IMR-90 (cell line): ENCODE results near the gene CRYBG2. TPM values are rescaled to one million over a fixed set of nuclear protein-coding genes. Genes with fewer than 3 reads are reported as not detected.

Experiments used
- ATAC-seq: fragments of 200-7000 bp; cut with Tn5 transposase; 2 replicates; pipeline ENCODE4 v1.9.1; 2020; ENCODE audit warnings: low read depth, mild to moderate bottlenecking, moderate library complexity
- BruUV-seq: library from RNA; stranded (reverse); fragments of 400-500 nt; replicated peaks from 2 replicates; lab custom pipeline; 2021; lab: Mats Ljungman, UMichigan
- CTCF ChIA-PET: fragments of 300-600 bp; formaldehyde crosslinking; extraction: SDS; loops from one replicate; lab custom pipeline; 2021; ENCODE audit warnings: antibody characterized with exemption; lab: Yijun Ruan, JAX
- POLR2A ChIA-PET: fragments of 300-600 bp; sonication (Branson Sonifier 250); formaldehyde crosslinking; loops from one replicate; lab custom pipeline; 2022; ENCODE audit warnings: antibody characterized with exemption; ENCODE audit not compliant: unreplicated experiment; lab: Charles Lee
- DNase-seq: peaks from one replicate; pipeline ENCODE4 v3.0.0; 2013
- H2AFZ ChIP-seq: replicated peaks from 2 replicates; pipeline ENCODE3; 2013; ENCODE audit warnings: low read length, mild to moderate bottlenecking; ENCODE audit not compliant: poor library complexity
- H2AK5ac ChIP-seq: 2 replicates; pipeline ENCODE4 v1.6.1; 2013; ENCODE audit warnings: low read depth, low read length, inconsistent platforms
- H2AK9ac ChIP-seq: replicated peaks from 2 replicates; pipeline ENCODE3; 2013; ENCODE audit warnings: mild to moderate bottlenecking, low read depth, low read length, moderate library complexity; ENCODE audit not compliant: poor library complexity
- H2BK120ac ChIP-seq: 2 replicates; pipeline ENCODE4 v1.6.1; 2013; ENCODE audit warnings: low read depth, low read length, inconsistent platforms
- H2BK15ac ChIP-seq: 3 replicates; pipeline ENCODE4 v1.6.1; 2013; ENCODE audit warnings: low read depth, low read length, inconsistent platforms
- H2BK20ac ChIP-seq: 2 replicates; pipeline ENCODE4 v1.6.1; 2013; ENCODE audit warnings: low read depth, mild to moderate bottlenecking, inconsistent platforms, low read length, moderate library complexity
- H2BK5ac ChIP-seq: 2 replicates; pipeline ENCODE4 v1.6.1; 2013; ENCODE audit warnings: mild to moderate bottlenecking, low read depth, low read length, inconsistent platforms; ENCODE audit not compliant: poor library complexity, severe bottlenecking
- H3K14ac ChIP-seq: replicated peaks from 2 replicates; pipeline ENCODE4 v1.6.1; 2013; ENCODE audit warnings: low read depth, low read length, inconsistent platforms
- H3K18ac ChIP-seq: 2 replicates; pipeline ENCODE4 v1.6.1; 2013; ENCODE audit warnings: low read depth, low read length, control low read depth
- H3K23ac ChIP-seq: 2 replicates; pipeline ENCODE4 v1.6.1; 2013; ENCODE audit warnings: low read depth, low read length, inconsistent platforms
- H3K27ac ChIP-seq: 2 replicates; pipeline ENCODE4 v1.5.1; 2013; ENCODE audit warnings: mild to moderate bottlenecking, control low read depth, low read length; ENCODE audit not compliant: insufficient read depth
- H3K27me3 ChIP-seq: 2 replicates; pipeline ENCODE4 v1.6.1; 2013; ENCODE audit warnings: low read length; ENCODE audit not compliant: control insufficient read depth, insufficient read depth
- H3K36me3 ChIP-seq: 2 replicates; pipeline ENCODE4 v1.6.1; 2013; ENCODE audit warnings: low read length, mixed read lengths; ENCODE audit not compliant: control insufficient read depth, insufficient read depth
- H3K4ac ChIP-seq: 2 replicates; pipeline ENCODE4 v1.6.1; 2013; ENCODE audit warnings: low read depth, low read length, inconsistent platforms
- H3K4me1 ChIP-seq: 2 replicates; pipeline ENCODE4 v1.6.1; 2013; ENCODE audit warnings: low read length, mixed read lengths; ENCODE audit not compliant: control insufficient read depth, insufficient read depth
- H3K4me2 ChIP-seq: 2 replicates; pipeline ENCODE4 v1.6.1; 2013; ENCODE audit warnings: low read depth, mild to moderate bottlenecking, control low read depth, low read length, moderate library complexity
- H3K4me3 ChIP-seq: 2 replicates; pipeline ENCODE4 v1.5.1; 2013; ENCODE audit warnings: low read depth, mild to moderate bottlenecking, control low read depth, low read length, moderate library complexity; ENCODE audit not compliant: insufficient read depth
- H3K56ac ChIP-seq: 2 replicates; pipeline ENCODE4 v1.6.1; 2013; ENCODE audit warnings: low read length, inconsistent platforms; ENCODE audit not compliant: insufficient read depth; ENCODE audit errors: extremely low read depth
- H3K79me1 ChIP-seq, 2 experiments: 2 replicates each; pipeline ENCODE4 v1.6.1; 2013; ENCODE audit warnings: low read length in 2 of 2, inconsistent platforms in 1 of 2, low read depth in 1 of 2
- H3K9ac ChIP-seq: 2 replicates; pipeline ENCODE4 v1.6.1; 2013; ENCODE audit warnings: low read depth, low read length, control low read depth
- H3K9me1 ChIP-seq: 2 replicates; pipeline ENCODE4 v1.6.1; 2013; ENCODE audit warnings: low read length, inconsistent platforms; ENCODE audit not compliant: insufficient read depth
- H3K9me3 ChIP-seq: 2 replicates; pipeline ENCODE4 v1.6.1; 2013; ENCODE audit warnings: low read length; ENCODE audit not compliant: control insufficient read depth, insufficient read depth
- H4K20me1 ChIP-seq: 2 replicates; pipeline ENCODE4 v1.6.1; 2013; ENCODE audit warnings: low read length, inconsistent platforms; ENCODE audit not compliant: insufficient read depth
- H4K5ac ChIP-seq: 2 replicates; pipeline ENCODE4 v1.6.1; 2013; ENCODE audit warnings: mild to moderate bottlenecking, low read depth, low read length, control low read depth
- H4K8ac ChIP-seq, 2 experiments: 2 replicates each; pipeline ENCODE4 v1.6.1; 2013; ENCODE audit warnings: low read depth in 2 of 2, low read length in 2 of 2, control low read depth in 1 of 2, inconsistent platforms in 1 of 2
- H4K91ac ChIP-seq: 2 replicates; pipeline ENCODE4 v1.6.1; 2013; ENCODE audit warnings: low read depth, low read length, inconsistent platforms; ENCODE audit not compliant: insufficient read depth
- BHLHE40 ChIP-seq: fragments of 150-350 bp; IDR thresholded peaks from 2 replicates; pipeline ENCODE4 v1.6.1; 2016; ENCODE audit warnings: mild to moderate bottlenecking, low read depth, low read length
- CEBPB ChIP-seq: IDR thresholded peaks from 2 replicates; pipeline ENCODE4 v1.6.1; 2012; ENCODE audit warnings: low read depth, low read length, improper control_type of control experiment
- CHD1 ChIP-seq: IDR thresholded peaks from 2 replicates; pipeline ENCODE4 v1.6.1; 2012; ENCODE audit warnings: low read depth, low read length, improper control_type of control experiment
- FOS ChIP-seq: fragments of 150-350 bp; IDR thresholded peaks from 2 replicates; pipeline ENCODE4 v1.6.1; 2016; ENCODE audit warnings: low read depth, low read length
- MAFK ChIP-seq: IDR thresholded peaks from 2 replicates; pipeline ENCODE4 v1.6.1; 2012; ENCODE audit warnings: low read depth, low read length, improper control_type of control experiment
- MAZ ChIP-seq: IDR thresholded peaks from 2 replicates; pipeline ENCODE4 v1.6.1; 2012; ENCODE audit warnings: low read depth, mild to moderate bottlenecking, low read length, improper control_type of control experiment, moderate library complexity, borderline replicate concordance
- MXI1 ChIP-seq: IDR thresholded peaks from 2 replicates; pipeline ENCODE4 v1.6.1; 2012; ENCODE audit warnings: low read depth, mild to moderate bottlenecking, low read length, moderate library complexity, borderline replicate concordance
- NFE2L2 ChIP-seq: fragments of 150-350 bp; IDR thresholded peaks from 2 replicates; pipeline ENCODE4 v1.6.1; 2016; ENCODE audit warnings: low read depth, mild to moderate bottlenecking, low read length
- POLR2A ChIP-seq: IDR thresholded peaks from 2 replicates; pipeline ENCODE4 v1.6.1; 2012; ENCODE audit warnings: mild to moderate bottlenecking, low read depth, low read length
- RAD21 ChIP-seq: IDR thresholded peaks from 2 replicates; pipeline ENCODE4 v1.6.1; 2012; ENCODE audit warnings: low read length, improper control_type of control experiment
- RCOR1 ChIP-seq: IDR thresholded peaks from 2 replicates; pipeline ENCODE4 v1.6.1; 2012; ENCODE audit warnings: mild to moderate bottlenecking, low read length, improper control_type of control experiment; ENCODE audit not compliant: insufficient replicate concordance
- RFX5 ChIP-seq: IDR thresholded peaks from 2 replicates; pipeline ENCODE4 v1.8.0; 2012; ENCODE audit warnings: low read depth, mild to moderate bottlenecking, low read length, moderate library complexity
- WGBS, 2 experiments: methylation state at CpG; one replicate each; pipeline versions ENCODE4 v1.1.5 to v1.1.7; 2013; ENCODE audit warnings: missing lambda C conversion rate in 2 of 2; ENCODE audit not compliant: insufficient read length in 1 of 2; ENCODE audit errors: extremely low coverage in 2 of 2; 5-methylcytosine and 5-hydroxymethylcytosine counted together
- dilution Hi-C: fragments of 300-500 bp; cut with HindIII; formaldehyde crosslinking; loops from one replicate; pipeline ENCODE4 v1.14.3; 2018; ENCODE audit warnings: low sequenced_read_pairs; ENCODE audit not compliant: unreplicated experiment
- in situ Hi-C: fragments of 300-500 bp; cut with MboI; formaldehyde crosslinking; loops from 3 replicates; pipeline ENCODE4 v1.14.3; 2019; ENCODE audit warnings: low sequenced_read_pairs, inconsistent platforms, mixed read lengths
- intact Hi-C: fragments of 100-400 bp; cut with micrococcal nuclease; formaldehyde crosslinking; loops from 2 replicates; pipeline ENCODE4 v1.10.0; 2022
- polyA plus RNA-seq, 3 experiments: library from polyadenylated mRNA; depleted of rRNA; stranded (reverse); fragments of >200 nt; gene quantifications; 2 replicates each; pipeline ENCODE4 v1.2.3, GENCODE V29; 2012; ENCODE audit warnings: low replicate concordance in 1 of 3
- total RNA-seq: library from RNA; depleted of rRNA; stranded (reverse); fragments of >200 nt; gene quantifications from 2 replicates; pipeline ENCODE4 v1.2.3, GENCODE V29; 2012
- TF ChIP-seq, protein P1 (sequence below): fragments of 150-350 bp; IDR thresholded peaks from 2 replicates; pipeline ENCODE4 v1.6.1; 2017; ENCODE audit warnings: mild to moderate bottlenecking, antibody characterized with exemption, low read length, low read depth
- TF ChIP-seq, protein P2 (sequence below): conservative IDR thresholded peaks from 2 replicates; pipeline ENCODE4 v1.5.1; 2012; ENCODE audit warnings: mild to moderate bottlenecking, low read depth, low read length, improper control_type of control experiment

CRYBG2 gene
- total and polyA plus RNA-seq, 2 of the 4 experiments (the other 2 are of a cell fraction): not detected

DNA sequence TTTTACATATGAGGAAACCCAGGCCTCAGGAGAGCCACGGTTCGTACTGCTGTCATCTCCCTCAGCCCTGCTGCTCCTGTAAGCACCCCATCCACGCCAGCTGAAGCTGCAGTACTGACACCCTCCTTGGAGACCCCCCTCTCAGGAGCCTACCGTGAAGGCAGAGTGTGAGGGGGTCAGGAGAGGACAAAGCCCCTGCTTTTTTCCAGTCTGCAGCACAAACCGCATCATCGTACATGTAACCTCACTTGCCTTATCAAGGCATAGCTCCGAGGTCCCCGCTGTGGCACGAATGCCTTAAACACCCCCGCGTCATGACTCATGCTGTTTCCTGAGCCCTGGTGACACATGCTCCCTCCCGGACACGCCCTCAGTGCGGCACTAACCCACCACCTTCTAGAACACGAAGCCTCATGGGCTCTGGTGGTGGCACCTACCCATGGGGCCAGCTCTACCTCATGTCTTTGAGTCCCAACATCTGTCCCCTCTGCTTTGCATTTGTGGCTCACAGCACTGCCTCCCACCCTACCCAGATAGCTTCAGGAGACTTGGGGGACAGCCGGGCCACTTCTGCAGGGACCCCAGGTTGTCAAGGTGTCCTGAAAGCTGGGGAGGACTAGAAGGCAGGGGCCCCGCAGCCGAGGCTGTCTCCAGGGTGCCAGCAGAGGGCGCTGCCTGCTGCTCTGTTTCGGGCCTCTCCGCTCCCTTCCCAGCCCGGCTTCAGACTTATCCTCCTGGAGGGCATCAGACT, 69.2 kb downstream of the CRYBG2 start:
- H3K4me1 ChIP-seq: peaks cover 40% of the 10 kb centered on the region
- intact Hi-C loops (no loop called here), in situ Hi-C loops (no loop called here), dilution Hi-C loops (no loop called here)
- H2BK120ac ChIP-seq: peak overlapping the region; percentile 97
- peak overlapping the region; percentile 98 for H2BK5ac ChIP-seq
- no peaks in the 10 kb centered on the region for H3K27me3 ChIP-seq
- 0% methylated on average over 7 of the region's 22 CpGs; no CpG with 5 or more reads in 1 of the 2 experiments for WGBS, 2 experiments
- H2BK15ac ChIP-seq: peak overlapping the region; percentile 84; the same call in 2 of the 3 replicates
- H3K27ac ChIP-seq: peak overlapping the region; percentile 91
- H4K5ac ChIP-seq: peak overlapping the region; percentile 81
- peaks cover 41% of the 10 kb centered on the region for H3K9me1 ChIP-seq
- H3K9me3 ChIP-seq: no peaks in the 10 kb centered on the region
- H4K8ac ChIP-seq: peak overlapping the region; percentile 58 to 89
- H4K91ac ChIP-seq: peak overlapping the region; percentile 96
- CTCF ChIA-PET: interaction anchor here (1.1 to 1.5 kb wide), 4 partner anchors 10 to 51 kb away, joined by 3 to 5 read pairs (median 4); partner anchors contain the start of gene CEP85
- H3K56ac ChIP-seq: 0 out of 2 replicates have a peak overlapping the region, but pooled peaks have one; percentile 63
- H3K18ac ChIP-seq: peak overlapping the region; percentile 60
- DNase-seq (peak; percentile 97), ATAC-seq (peak; percentile 48)
- peak overlapping the region; percentile 98 for H3K4ac ChIP-seq
- peak overlapping the region; percentile 96 for H3K23ac ChIP-seq
- POLR2A ChIA-PET: no interaction called here
- no peak overlapping the region for H3K4me3 ChIP-seq
- peak overlapping the region; percentile 97 for H2AK5ac ChIP-seq
- peak overlapping the region; percentile 43; the same call in 1 of the 2 replicates for H3K9ac ChIP-seq
- H3K4me2 ChIP-seq: peak overlapping the region; percentile 35
- no TSS peak for BruUV-seq
- H3K79me1 ChIP-seq: peaks cover 20 to 66% of the 10 kb centered on the region in 2 experiments
- peak overlapping the region; percentile 90 for H2BK20ac ChIP-seq
- H4K20me1 ChIP-seq: peaks cover 37% of the 10 kb centered on the region
- peaks cover 20% of the 10 kb centered on the region for H3K36me3 ChIP-seq
- H3K14ac ChIP-seq: peak overlapping the region; percentile 93
- H2AFZ ChIP-seq: peak overlapping the region; percentile 88
- H2AK9ac ChIP-seq: peak overlapping the region; percentile 98
- TF ChIP-seq, protein P1, sequence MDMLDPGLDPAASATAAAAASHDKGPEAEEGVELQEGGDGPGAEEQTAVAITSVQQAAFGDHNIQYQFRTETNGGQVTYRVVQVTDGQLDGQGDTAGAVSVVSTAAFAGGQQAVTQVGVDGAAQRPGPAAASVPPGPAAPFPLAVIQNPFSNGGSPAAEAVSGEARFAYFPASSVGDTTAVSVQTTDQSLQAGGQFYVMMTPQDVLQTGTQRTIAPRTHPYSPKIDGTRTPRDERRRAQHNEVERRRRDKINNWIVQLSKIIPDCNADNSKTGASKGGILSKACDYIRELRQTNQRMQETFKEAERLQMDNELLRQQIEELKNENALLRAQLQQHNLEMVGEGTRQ: peak; percentile 53; the same call in 1 of the 2 replicates
- TF ChIP-seq CEBPB: no peak
- peak; percentile 72 for TF ChIP-seq BHLHE40
- no peak for TF ChIP-seq MAFK
- TF ChIP-seq CHD1: no peak
- no peak for TF ChIP-seq MXI1
- peak; percentile 20; the same call in 1 of the 2 replicates for TF ChIP-seq NFE2L2
- no peak for TF ChIP-seq RCOR1
- TF ChIP-seq FOS: peak; percentile 96
- no peak for TF ChIP-seq RFX5
- no peak for TF ChIP-seq POLR2A
- TF ChIP-seq, protein P2, sequence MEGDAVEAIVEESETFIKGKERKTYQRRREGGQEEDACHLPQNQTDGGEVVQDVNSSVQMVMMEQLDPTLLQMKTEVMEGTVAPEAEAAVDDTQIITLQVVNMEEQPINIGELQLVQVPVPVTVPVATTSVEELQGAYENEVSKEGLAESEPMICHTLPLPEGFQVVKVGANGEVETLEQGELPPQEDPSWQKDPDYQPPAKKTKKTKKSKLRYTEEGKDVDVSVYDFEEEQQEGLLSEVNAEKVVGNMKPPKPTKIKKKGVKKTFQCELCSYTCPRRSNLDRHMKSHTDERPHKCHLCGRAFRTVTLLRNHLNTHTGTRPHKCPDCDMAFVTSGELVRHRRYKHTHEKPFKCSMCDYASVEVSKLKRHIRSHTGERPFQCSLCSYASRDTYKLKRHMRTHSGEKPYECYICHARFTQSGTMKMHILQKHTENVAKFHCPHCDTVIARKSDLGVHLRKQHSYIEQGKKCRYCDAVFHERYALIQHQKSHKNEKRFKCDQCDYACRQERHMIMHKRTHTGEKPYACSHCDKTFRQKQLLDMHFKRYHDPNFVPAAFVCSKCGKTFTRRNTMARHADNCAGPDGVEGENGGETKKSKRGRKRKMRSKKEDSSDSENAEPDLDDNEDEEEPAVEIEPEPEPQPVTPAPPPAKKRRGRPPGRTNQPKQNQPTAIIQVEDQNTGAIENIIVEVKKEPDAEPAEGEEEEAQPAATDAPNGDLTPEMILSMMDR: peak; percentile 59
- peak; percentile 37 for TF ChIP-seq RAD21
- peak; percentile 47; the same call in 1 of the 2 replicates for TF ChIP-seq MAZ
